ENCODE measurements around the gene DYSF.

DNA sequence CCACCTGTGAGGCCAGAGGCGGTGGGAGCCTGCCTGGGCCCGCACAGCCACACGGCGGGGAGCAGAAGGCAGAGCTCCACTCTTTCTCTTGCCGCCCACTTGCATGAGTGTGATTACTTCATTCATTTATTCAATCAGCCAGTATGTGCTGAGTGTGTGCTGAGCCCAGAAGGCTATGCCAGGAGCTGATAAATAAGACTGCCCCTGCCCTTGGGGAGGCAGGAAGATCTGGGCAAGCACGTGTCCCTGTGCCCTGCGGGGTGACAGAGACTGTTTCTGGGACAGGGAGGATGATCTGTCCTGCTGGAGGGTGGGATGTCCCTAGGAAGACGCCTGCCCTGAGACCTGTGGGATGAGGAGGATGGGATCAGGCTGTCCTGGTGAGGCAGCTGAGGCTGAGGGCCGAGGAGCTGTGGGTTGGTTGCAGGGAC is 250.8 kb downstream of the DYSF start:
- TF ChIP-seq, protein P1, sequence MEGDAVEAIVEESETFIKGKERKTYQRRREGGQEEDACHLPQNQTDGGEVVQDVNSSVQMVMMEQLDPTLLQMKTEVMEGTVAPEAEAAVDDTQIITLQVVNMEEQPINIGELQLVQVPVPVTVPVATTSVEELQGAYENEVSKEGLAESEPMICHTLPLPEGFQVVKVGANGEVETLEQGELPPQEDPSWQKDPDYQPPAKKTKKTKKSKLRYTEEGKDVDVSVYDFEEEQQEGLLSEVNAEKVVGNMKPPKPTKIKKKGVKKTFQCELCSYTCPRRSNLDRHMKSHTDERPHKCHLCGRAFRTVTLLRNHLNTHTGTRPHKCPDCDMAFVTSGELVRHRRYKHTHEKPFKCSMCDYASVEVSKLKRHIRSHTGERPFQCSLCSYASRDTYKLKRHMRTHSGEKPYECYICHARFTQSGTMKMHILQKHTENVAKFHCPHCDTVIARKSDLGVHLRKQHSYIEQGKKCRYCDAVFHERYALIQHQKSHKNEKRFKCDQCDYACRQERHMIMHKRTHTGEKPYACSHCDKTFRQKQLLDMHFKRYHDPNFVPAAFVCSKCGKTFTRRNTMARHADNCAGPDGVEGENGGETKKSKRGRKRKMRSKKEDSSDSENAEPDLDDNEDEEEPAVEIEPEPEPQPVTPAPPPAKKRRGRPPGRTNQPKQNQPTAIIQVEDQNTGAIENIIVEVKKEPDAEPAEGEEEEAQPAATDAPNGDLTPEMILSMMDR (IDR thresholded peaks at IDR 0.05), result no peak
- no peak for TF ChIP-seq POLR2A (IDR thresholded peaks at IDR 0.05)

All from Peyer's patch (tissue), 4 donors.